Activated naive CD8-positive, alpha-beta T cell treated with anti-CD3 and anti-CD28 coated beads, Interleukin-2, amount 10 ng/mL, durations not matched to agents 7 days and 5 days (primary cell): Measurements from ENCODE around the gene CLIC3. TPM values are rescaled to one million over a fixed set of nuclear protein-coding genes. Genes with fewer than 3 reads are reported as not detected.
"Not testable (repeated sequence)": the region's sequence is repeated elsewhere in the genome, so short reads cannot be mapped to it uniquely, and the experiment has no call there.

Experiments used
- ATAC-seq: fragments of 150-1000 bp; cut with Tn5 transposase; one replicate; pipeline ENCODE4 v1.10.0; 2021; ENCODE audit warnings: low read depth, moderate library complexity
- POLR2A ChIA-PET: fragments of 350-600 bp; sonication (Branson Sonifier 250); formaldehyde crosslinking; loops from one replicate; lab custom pipeline; 2021; ENCODE audit warnings: antibody characterized with exemption; lab: Charles Lee
- DNase-seq: peaks from one replicate; pipeline ENCODE4 v3.0.0; 2021
- H3K27ac Mint-ChIP-seq: one replicate; pipeline ENCODE4 v1.8.0; 2022; ENCODE audit warnings: mild to moderate bottlenecking, mixed read lengths
- H3K27me3 Mint-ChIP-seq: one replicate; pipeline ENCODE4 v1.8.0; 2022; ENCODE audit warnings: mild to moderate bottlenecking, moderate library complexity, mixed read lengths
- H3K36me3 Mint-ChIP-seq: one replicate; pipeline ENCODE4 v1.8.0; 2021; ENCODE audit warnings: mild to moderate bottlenecking, mixed read lengths
- H3K4me1 Mint-ChIP-seq: one replicate; pipeline ENCODE4 v1.8.0; 2021; ENCODE audit warnings: mixed read lengths
- H3K4me3 Mint-ChIP-seq: one replicate; pipeline ENCODE4 v1.8.0; 2022; ENCODE audit warnings: mild to moderate bottlenecking, moderate library complexity, mixed read lengths
- H3K9me3 Mint-ChIP-seq: one replicate; pipeline ENCODE4 v1.8.0; 2021; ENCODE audit warnings: mixed read lengths
- total RNA-seq, 2 experiments: library from RNA; stranded (reverse); gene quantifications; one replicate each; pipeline ENCODE4 v1.2.3, GENCODE V29; 2021

CLIC3 gene
- total RNA-seq, 2 experiments from 2014 or later = 13.3 to 14.7 TPM

DNA sequence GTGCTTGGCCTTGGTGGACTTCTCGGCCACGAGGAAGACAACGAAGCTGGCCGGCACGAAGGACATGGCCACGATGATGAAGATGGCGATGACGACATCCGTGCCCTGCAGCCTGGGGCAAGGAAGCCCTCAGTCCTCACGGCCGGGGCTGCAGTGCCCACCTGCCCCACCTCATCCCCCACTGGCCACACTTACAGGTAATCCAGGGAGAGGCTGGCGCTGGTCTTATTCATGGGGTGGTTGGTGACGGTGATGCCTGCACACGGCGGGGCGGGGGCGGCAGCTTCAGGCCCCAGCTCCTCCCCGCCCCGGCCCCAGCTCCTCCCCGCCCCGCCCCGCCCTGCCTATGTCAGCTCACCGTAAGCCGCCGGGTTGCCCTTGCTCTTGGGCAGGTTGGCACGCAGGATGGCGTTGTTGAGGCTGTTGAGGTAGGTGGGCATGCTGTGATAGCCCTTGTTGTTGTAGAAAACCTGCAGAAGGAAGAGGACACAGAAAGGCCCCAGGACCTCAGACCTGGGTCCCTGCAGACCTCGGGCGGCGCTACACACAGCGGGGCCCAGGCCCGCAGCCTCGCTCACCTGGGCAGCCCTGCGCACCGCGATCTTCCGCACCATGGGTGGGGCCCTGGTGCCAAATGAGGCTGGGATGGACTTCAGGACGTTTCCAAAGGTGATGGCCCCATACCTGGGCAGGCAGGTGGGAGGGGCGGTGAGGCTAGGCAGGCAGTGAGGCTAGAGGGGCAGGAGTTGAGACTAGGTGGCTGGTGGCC, 15.7 kb upstream of the CLIC3 start:
- ATAC-seq = no peak
- Mint-ChIP-seq H3K27ac (no peak overlapping the region), H3K27me3 (no peaks in the 10 kb centered on the region), H3K4me1 (no peaks in the 10 kb centered on the region), H3K4me3 (no peak overlapping the region), H3K36me3 (peaks cover 3% of the 10 kb centered on the region), H3K9me3 (no peaks in the 10 kb centered on the region)
- POLR2A ChIA-PET = no interaction called here
- no peak for DNase-seq

DNA sequence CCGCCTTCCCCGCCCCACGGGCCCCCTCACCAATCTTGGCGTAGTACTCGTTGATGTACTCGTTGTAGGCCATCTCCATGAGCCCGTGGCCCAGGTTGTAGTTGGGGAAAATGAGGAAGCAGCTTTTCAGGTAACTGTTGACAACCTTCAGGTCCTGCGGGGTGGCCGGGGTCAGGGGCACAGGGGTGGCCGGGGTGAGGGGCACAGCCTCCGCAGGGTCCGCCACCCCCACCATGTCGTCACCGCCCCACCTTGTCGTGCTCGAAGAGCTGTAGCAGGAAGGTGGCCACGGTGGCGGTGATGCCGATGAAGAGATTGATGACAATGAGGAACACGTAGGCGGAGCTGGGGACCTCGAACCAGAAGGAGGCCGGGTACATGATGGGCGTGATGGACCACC, 14.8 kb upstream of the CLIC3 start:
- no peak for ATAC-seq
- no peak overlapping the region for H3K27ac Mint-ChIP-seq
- POLR2A ChIA-PET = no interaction called here
- no peaks in the 10 kb centered on the region for H3K36me3 Mint-ChIP-seq
- peaks cover 4% of the 10 kb centered on the region for H3K4me1 Mint-ChIP-seq
- no peaks in the 10 kb centered on the region for H3K9me3 Mint-ChIP-seq
- no peaks in the 10 kb centered on the region for H3K27me3 Mint-ChIP-seq
- DNase-seq = no peak
- no peak overlapping the region for H3K4me3 Mint-ChIP-seq

GRCh38 chr9:137009938-137010732, 13.8 kb upstream of the CLIC3 start:
- H3K36me3 Mint-ChIP-seq = no peaks in the 10 kb centered on the region
- no peak overlapping the region for H3K27ac Mint-ChIP-seq
- no peaks in the 10 kb centered on the region for H3K27me3 Mint-ChIP-seq
- ATAC-seq = no peak
- H3K4me3 Mint-ChIP-seq = no peak overlapping the region
- H3K9me3 Mint-ChIP-seq = no peaks in the 10 kb centered on the region
- H3K4me1 Mint-ChIP-seq = peaks cover 5% of the 10 kb centered on the region
- POLR2A ChIA-PET = interaction anchor here (0.9 kb wide), 1 partner anchor 10 kb away, joined by 3 read pairs; no protein-coding TSS in a partner anchor
- no peak for DNase-seq

- POLR2A ChIA-PET = interaction anchor here (0.9 kb wide), 1 partner anchor 9 kb away, joined by 3 read pairs; no protein-coding TSS in a partner anchor
- Mint-ChIP-seq H3K9me3 (no peaks in the 10 kb centered on the region), H3K4me1 (peaks cover 5% of the 10 kb centered on the region), H3K27ac (no peak overlapping the region), H3K4me3 (no peak overlapping the region), H3K36me3 (no peaks in the 10 kb centered on the region), H3K27me3 (peaks cover 2% of the 10 kb centered on the region)
- no peak for ATAC-seq
- no peak for DNase-seq
Measured at GRCh38 chr9:137009217-137009616, 12.8 kb upstream of the CLIC3 start.

DNA sequence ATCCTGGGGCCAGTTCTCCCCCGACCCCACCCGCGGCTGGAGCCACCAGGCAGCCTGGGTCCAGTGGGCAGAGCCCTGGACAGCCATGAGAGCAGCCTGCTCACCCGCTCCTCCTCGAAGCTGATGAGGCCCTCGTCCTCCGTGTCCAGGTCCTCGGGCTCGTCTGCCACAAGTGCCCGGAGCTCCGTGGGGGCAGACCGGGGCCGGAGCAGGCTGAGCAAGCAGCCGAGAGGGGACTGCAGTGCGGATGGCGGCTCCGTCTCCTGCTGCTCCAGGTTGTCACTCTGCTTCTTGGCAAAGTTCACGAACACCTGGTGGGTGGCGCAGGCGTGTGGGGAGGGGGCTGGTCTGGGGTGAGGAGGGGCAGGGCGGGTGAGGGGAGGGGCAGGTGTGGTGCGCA, 11.9 kb upstream of the CLIC3 start:
- Mint-ChIP-seq H3K9me3 (no peaks in the 10 kb centered on the region), H3K4me1 (peaks cover 5% of the 10 kb centered on the region), H3K4me3 (no peak overlapping the region), H3K27ac (no peak overlapping the region), H3K27me3 (peaks cover 2% of the 10 kb centered on the region), H3K36me3 (no peaks in the 10 kb centered on the region)
- ATAC-seq = no peak
- no peak for DNase-seq
- POLR2A ChIA-PET = no interaction called here

DNA sequence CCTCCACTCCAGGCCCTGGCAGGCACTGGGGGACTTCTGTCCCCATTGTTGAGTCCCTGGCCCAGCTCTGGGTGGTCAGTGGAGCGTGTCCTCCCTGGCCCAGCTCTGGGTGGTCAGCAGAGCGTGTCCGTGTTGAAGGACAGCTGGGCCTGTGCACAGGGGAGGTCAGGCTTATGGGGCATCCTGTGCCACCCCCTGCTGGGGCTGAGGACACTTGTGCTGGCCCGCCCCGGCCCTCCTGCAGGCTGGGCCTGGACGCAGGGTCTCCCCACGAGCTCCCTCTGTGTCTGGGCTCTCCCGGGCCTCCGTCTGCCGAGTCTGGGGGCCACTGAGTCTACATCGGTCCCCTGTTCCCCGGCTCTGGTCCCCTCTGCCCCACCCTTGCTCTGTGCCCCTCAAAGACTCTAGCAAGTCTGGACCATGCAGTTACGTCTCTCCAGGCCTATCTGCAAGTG, 11.5 kb upstream of the CLIC3 start:
- H3K27ac Mint-ChIP-seq = no peak overlapping the region
- DNase-seq = no peak
- no peak overlapping the region for H3K4me3 Mint-ChIP-seq
- H3K4me1 Mint-ChIP-seq = peaks cover 5% of the 10 kb centered on the region
- no peak for ATAC-seq
- no peaks in the 10 kb centered on the region for H3K9me3 Mint-ChIP-seq
- peaks cover 2% of the 10 kb centered on the region for H3K27me3 Mint-ChIP-seq
- no peaks in the 10 kb centered on the region for H3K36me3 Mint-ChIP-seq
- POLR2A ChIA-PET = no interaction called here

DNA sequence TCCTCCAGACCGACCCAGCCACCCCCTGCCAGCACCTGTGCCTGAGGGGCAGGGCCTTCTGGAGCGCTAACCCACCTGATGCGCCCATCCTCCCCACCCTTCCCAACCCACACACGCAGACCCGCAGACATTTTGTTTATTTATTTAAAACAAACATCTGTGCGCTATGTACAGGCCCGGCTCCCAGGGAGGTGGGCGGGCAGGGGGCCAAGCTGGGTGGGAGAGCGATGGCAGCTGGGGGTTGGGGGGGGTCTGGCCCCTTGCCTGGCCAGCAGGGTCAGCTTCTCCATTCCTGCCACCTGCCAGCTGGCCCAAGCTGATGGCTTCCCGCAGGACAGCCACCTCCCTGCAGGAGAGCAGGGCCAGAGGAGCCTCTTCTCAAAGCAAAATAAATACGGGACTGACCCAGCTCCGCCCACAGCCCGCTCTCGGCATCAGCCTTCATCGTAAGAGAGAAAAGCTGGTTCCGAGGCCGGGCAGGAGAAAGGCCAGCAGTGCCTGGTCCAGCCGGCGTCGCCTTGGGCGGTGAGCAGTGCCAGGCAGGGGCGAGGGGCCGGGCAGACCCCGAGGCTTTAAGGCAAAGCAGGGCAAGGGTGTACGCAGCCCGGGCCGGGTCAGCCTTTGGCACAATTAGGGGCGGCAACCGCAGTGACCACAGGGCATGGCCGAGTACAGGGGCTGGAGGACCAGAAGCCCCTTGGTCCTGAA, 10.9 kb upstream of the CLIC3 start:
- DNase-seq = no peak
- Mint-ChIP-seq H3K27me3 (peaks cover 6% of the 10 kb centered on the region), H3K4me3 (no peak overlapping the region), H3K36me3 (no peaks in the 10 kb centered on the region), H3K27ac (no peak overlapping the region), H3K9me3 (no peaks in the 10 kb centered on the region), H3K4me1 (peaks cover 5% of the 10 kb centered on the region)
- no peak for ATAC-seq
- POLR2A ChIA-PET = no interaction called here

- H3K27me3 Mint-ChIP-seq = peaks cover 10% of the 10 kb centered on the region
- peaks cover 5% of the 10 kb centered on the region for H3K4me1 Mint-ChIP-seq
- no peaks in the 10 kb centered on the region for H3K9me3 Mint-ChIP-seq
- no peaks in the 10 kb centered on the region for H3K36me3 Mint-ChIP-seq
- ATAC-seq (no peak), DNase-seq (no peak)
- POLR2A ChIA-PET = interaction anchor here (1.5 kb wide), 1 partner anchor 29 kb away, joined by 3 read pairs; no protein-coding TSS in a partner anchor
- H3K27ac Mint-ChIP-seq = no peak overlapping the region
- H3K4me3 Mint-ChIP-seq = no peak overlapping the region
Measured at GRCh38 chr9:137006116-137007003, 10.0 kb upstream of the CLIC3 start.

GRCh38 chr9:137004285-137004684, 7.9 kb upstream of the CLIC3 start:
- not testable (repeated sequence) for H3K4me3 Mint-ChIP-seq, ATAC-seq, DNase-seq, H3K36me3 Mint-ChIP-seq, H3K9me3 Mint-ChIP-seq, H3K27ac Mint-ChIP-seq
- POLR2A ChIA-PET = interaction anchor here (1.5 kb wide), 1 partner anchor 31 kb away, joined by 3 read pairs; no protein-coding TSS in a partner anchor
- Mint-ChIP-seq H3K4me1 (peaks cover 15% of the 10 kb centered on the region), H3K27me3 (peaks cover 12% of the 10 kb centered on the region)

DNA sequence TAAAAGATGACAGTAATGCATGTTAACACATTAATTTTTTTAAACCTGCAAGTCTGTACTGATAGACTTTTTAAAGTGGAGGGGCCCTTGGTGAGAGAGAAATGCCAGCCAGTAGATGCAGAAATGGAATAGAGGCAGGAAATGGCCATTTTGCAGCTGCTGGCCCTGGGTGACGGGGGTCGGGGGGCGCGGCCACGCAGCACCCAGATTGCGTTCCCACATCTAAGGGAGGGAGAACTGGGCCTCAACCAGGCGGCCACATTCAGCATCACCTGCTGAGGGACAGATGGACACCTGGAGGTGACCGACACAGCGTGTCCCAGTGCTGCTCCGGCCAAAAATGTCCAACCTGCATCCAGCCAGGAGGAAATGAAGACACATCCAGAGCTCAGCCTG, 6.3 kb upstream of the CLIC3 start:
- Mint-ChIP-seq H3K27me3 (peaks cover 12% of the 10 kb centered on the region), H3K4me1 (peaks cover 27% of the 10 kb centered on the region), H3K9me3 (no peaks in the 10 kb centered on the region), H3K27ac (no peak overlapping the region), H3K4me3 (no peak overlapping the region), H3K36me3 (no peaks in the 10 kb centered on the region)
- no peak for ATAC-seq
- DNase-seq = no peak
- POLR2A ChIA-PET = no interaction called here

DNA sequence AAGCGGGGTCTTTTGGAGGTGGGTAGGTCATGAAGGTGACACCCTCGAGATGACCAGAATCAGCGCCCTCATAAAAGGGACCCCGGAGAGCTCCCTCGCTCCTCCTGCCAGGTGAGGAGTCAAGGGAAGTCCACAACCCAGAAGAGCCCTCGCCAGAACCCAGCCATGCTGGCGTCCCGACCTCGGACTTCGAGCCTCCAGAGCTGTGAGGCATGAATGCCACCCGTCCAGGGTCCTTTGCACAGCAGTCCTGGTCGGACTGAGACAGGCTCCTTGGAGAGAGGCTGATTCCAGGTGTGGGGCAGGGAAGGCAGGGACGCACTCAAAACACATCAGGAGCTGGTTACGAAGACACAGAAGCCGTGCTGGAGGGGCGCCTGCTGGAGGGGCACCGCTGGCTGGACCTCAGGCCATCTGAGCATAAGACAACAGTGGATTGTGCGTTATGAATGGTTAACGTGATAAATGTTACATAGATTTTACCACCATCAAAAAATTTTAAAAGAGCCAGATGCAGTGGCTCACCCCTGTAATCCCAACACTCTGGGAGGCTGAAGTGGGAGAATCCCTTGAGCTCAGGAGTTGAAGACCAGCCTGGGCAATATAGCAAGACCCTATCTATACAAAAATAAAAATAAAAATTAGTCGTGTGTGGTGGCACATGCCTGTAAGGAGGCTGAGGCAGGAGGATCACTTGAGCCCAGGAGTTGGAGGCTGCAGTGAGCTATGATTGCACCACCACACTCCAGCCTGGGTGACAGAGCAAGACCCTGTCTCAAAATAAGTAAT, 5.7 kb upstream of the CLIC3 start:
- ATAC-seq = no peak
- H3K36me3 Mint-ChIP-seq = no peaks in the 10 kb centered on the region
- no peak overlapping the region for H3K27ac Mint-ChIP-seq
- POLR2A ChIA-PET = no interaction called here
- DNase-seq = no peak
- H3K4me3 Mint-ChIP-seq = no peak overlapping the region
- peaks cover 29% of the 10 kb centered on the region for H3K4me1 Mint-ChIP-seq
- H3K27me3 Mint-ChIP-seq = peaks cover 12% of the 10 kb centered on the region
- no peaks in the 10 kb centered on the region for H3K9me3 Mint-ChIP-seq
